Osteocyte (in vitro differentiated cells): Measurements from ENCODE around the gene RNF213. TPM values are rescaled to one million over a fixed set of nuclear protein-coding genes. Genes with fewer than 3 reads are reported as not detected.

Source experiments
- DNase-seq: peaks from one replicate; pipeline ENCODE4 v3.0.0; 2021; ENCODE audit warnings: mixed read lengths; ENCODE audit not compliant: unreplicated experiment; ENCODE audit errors: extremely low spot score
- H3K27ac Mint-ChIP-seq: one replicate; pipeline ENCODE4 v1.8.0; 2021; ENCODE audit warnings: mild to moderate bottlenecking, mixed read lengths; ENCODE audit not compliant: unreplicated experiment
- H3K27me3 Mint-ChIP-seq: one replicate; pipeline ENCODE4 v1.8.0; 2021; ENCODE audit warnings: mixed read lengths; ENCODE audit not compliant: unreplicated experiment
- H3K36me3 Mint-ChIP-seq: one replicate; pipeline ENCODE4 v1.8.0; 2021; ENCODE audit warnings: mixed read lengths; ENCODE audit not compliant: unreplicated experiment
- H3K4me1 Mint-ChIP-seq: one replicate; pipeline ENCODE4 v1.8.0; 2021; ENCODE audit warnings: mixed read lengths; ENCODE audit not compliant: unreplicated experiment
- H3K4me3 Mint-ChIP-seq: one replicate; pipeline ENCODE4 v1.8.0; 2021; ENCODE audit warnings: mild to moderate bottlenecking, moderate library complexity, mixed read lengths; ENCODE audit not compliant: unreplicated experiment
- H3K9me3 Mint-ChIP-seq: one replicate; pipeline ENCODE4 v1.8.0; 2021; ENCODE audit warnings: mixed read lengths; ENCODE audit not compliant: unreplicated experiment
- CTCF ChIP-seq: fragments of 200-600 bp; sonication (generic); IDR thresholded peaks from 2 replicates; pipeline ENCODE4 v1.5.0; 2021; ENCODE audit warnings: antibody characterized with exemption, mild to moderate bottlenecking, moderate library complexity
- microRNA-seq: library from miRNA; unstranded; fragments of <30 nt; microRNA quantifications from one replicate; pipeline ENCODE4 v1.1.0, GENCODE V29; 2020; ENCODE audit not compliant: unreplicated experiment
- total RNA-seq: library from RNA; stranded (reverse); gene quantifications from 2 replicates; pipeline ENCODE4 v1.2.1, GENCODE V29; 2021

Gene RNF213
- total RNA-seq, 1 donor from 2014 or later, result 106 TPM

- Mint-ChIP-seq H3K27ac (no peak overlapping the region), H3K27me3 (peaks cover 11% of the 10 kb centered on the region), H3K4me1 (peaks cover 2% of the 10 kb centered on the region), H3K36me3 (no peaks in the 10 kb centered on the region), H3K4me3 (no peak overlapping the region), H3K9me3 (no peaks in the 10 kb centered on the region)
- no peak for DNase-seq
- no peak for TF ChIP-seq CTCF
These were observed 184.5 kb downstream of the RNF213 start for GRCh38 chr17:80445007-80445725.

- TF ChIP-seq CTCF, result no peak
- peaks cover 2% of the 10 kb centered on the region for H3K4me1 Mint-ChIP-seq
- no peak overlapping the region for H3K27ac Mint-ChIP-seq
- H3K27me3 Mint-ChIP-seq, result peaks cover 11% of the 10 kb centered on the region
- no peaks in the 10 kb centered on the region for H3K36me3 Mint-ChIP-seq
- H3K9me3 Mint-ChIP-seq, result no peaks in the 10 kb centered on the region
- no peak for DNase-seq
- no peak overlapping the region for H3K4me3 Mint-ChIP-seq
These were observed 185.1 kb downstream of the RNF213 start for GRCh38 chr17:80445726-80446110.

- Mint-ChIP-seq H3K4me3 (no peak overlapping the region), H3K9me3 (no peaks in the 10 kb centered on the region), H3K27ac (no peak overlapping the region), H3K36me3 (no peaks in the 10 kb centered on the region), H3K27me3 (peaks cover 11% of the 10 kb centered on the region), H3K4me1 (peaks cover 2% of the 10 kb centered on the region)
- DNase-seq, result no peak
- no peak for TF ChIP-seq CTCF
These were observed 186.2 kb downstream of the RNF213 start for GRCh38 chr17:80446645-80447405.

- no peak for TF ChIP-seq CTCF
- Mint-ChIP-seq H3K27me3 (peaks cover 5% of the 10 kb centered on the region), H3K9me3 (no peaks in the 10 kb centered on the region), H3K36me3 (no peaks in the 10 kb centered on the region), H3K4me1 (peaks cover 2% of the 10 kb centered on the region), H3K4me3 (no peak overlapping the region), H3K27ac (no peak overlapping the region)
- no peak for DNase-seq
These were observed 187.1 kb downstream of the RNF213 start for GRCh38 chr17:80447790-80448189.

Small RNA genes lying within 50 kb of the gene (microRNA-seq; reads per million reads assigned to microRNA genes)
- not detected for gene MIR4730

Other genes starting within 250 kb of the RNF213 start
- 45.2 and 45.9 TPM in 2 replicates for gene TBC1D16, start 225.0 kb upstream of the RNF213 start, total RNA-seq
- gene CCDC40, start 224.2 kb upstream of the RNF213 start, total RNA-seq, result 9.5 and 10.5 TPM in 2 replicates
- 64.7 and 68.7 TPM in 2 replicates for gene GAA, start 159.3 kb upstream of the RNF213 start, total RNA-seq
- 85.7 and 86.6 TPM in 2 replicates for gene EIF4A3, start 113.7 kb upstream of the RNF213 start, total RNA-seq
- 0.10 and 0.16 TPM in 2 replicates for gene CARD14, start 90.8 kb upstream of the RNF213 start, total RNA-seq
- 67.2 and 71.0 TPM in 2 replicates for gene SGSH, start 40.5 kb upstream of the RNF213 start, total RNA-seq
- 30.1 and 34.7 TPM in 2 replicates for gene SLC26A11, start 40.4 kb upstream of the RNF213 start, total RNA-seq
- gene ENDOV, start 154.3 kb downstream of the RNF213 start, total RNA-seq, result 33.2 and 39.1 TPM in 2 replicates
- 2.8 and 3.8 TPM in 2 replicates for gene NPTX1, start 215.8 kb downstream of the RNF213 start, total RNA-seq